Kidney (tissue), 14 donors: ENCODE data around the gene CAGE1. TPM values are rescaled to one million over a fixed set of nuclear protein-coding genes. Genes with fewer than 3 reads are reported as not detected.
"Not testable (repeated sequence)": the region's sequence is repeated elsewhere in the genome, so short reads cannot be mapped to it uniquely, and the experiment has no call there.

Experiments used
- DNase-seq, 5 donors: peaks; one replicate each; pipeline ENCODE4 v3.0.0-alpha.2; 2013 to 2020
- FAIRE-seq: peaks from 2 replicates; lab custom pipeline; 2012; peaks lifted over from hg19 to GRCh38; lab: Jason Lieb, UNC
- H3K27ac ChIP-seq, 2 donors: one replicate each; pipeline ENCODE4 v1.7.0; 2013; ENCODE audit warnings: low read depth in 2 of 2, low read length in 2 of 2, inconsistent platforms in 1 of 2
- H3K27me3 ChIP-seq: one replicate; pipeline ENCODE4 v1.7.1; 2013; ENCODE audit warnings: low read length, inconsistent platforms; ENCODE audit not compliant: control insufficient read depth, insufficient read depth
- H3K36me3 ChIP-seq, 3 donors: one replicate each; pipeline versions ENCODE4 v1.7.0 to v1.7.1; 2013; ENCODE audit warnings: low read length in 3 of 3, control low read depth in 1 of 3, inconsistent platforms in 1 of 3; ENCODE audit not compliant: insufficient read depth in 3 of 3, control insufficient read depth in 2 of 3
- H3K4me1 ChIP-seq, 3 donors: one replicate each; pipeline versions ENCODE4 v1.7.0 to v1.7.1; 2013; ENCODE audit warnings: low read length in 3 of 3, inconsistent platforms in 1 of 3, low read depth in 1 of 3; ENCODE audit not compliant: control insufficient read depth in 2 of 3, insufficient read depth in 2 of 3
- H3K4me3 ChIP-seq, 3 donors: one replicate each; pipeline versions ENCODE4 v1.7.0 to v1.8.1; 2013; ENCODE audit warnings: low read length in 3 of 3, control low read depth in 1 of 3, inconsistent platforms in 1 of 3
- H3K9ac ChIP-seq, 3 donors: one replicate each; pipeline versions ENCODE4 v1.7.0 to v1.7.1; 2013; ENCODE audit warnings: low read length in 3 of 3, control low read depth in 1 of 3, inconsistent platforms in 1 of 3
- H3K9me3 ChIP-seq, 3 donors: one replicate each; pipeline versions ENCODE4 v1.7.0 to v1.7.1; 2013; ENCODE audit warnings: low read length in 3 of 3, control low read depth in 1 of 3, inconsistent platforms in 1 of 3; ENCODE audit not compliant: control insufficient read depth in 2 of 3, insufficient read depth in 1 of 3
- intact Hi-C: fragments of 100-400 bp; cut with DNase I; formaldehyde crosslinking; loops from one replicate; pipeline ENCODE4 v1.11.1; 2022
- polyA plus RNA-seq: library from polyadenylated mRNA; stranded (reverse); fragments of 350-450 nt; fragmentation: Illumina TruSeq; extraction: RNeasy Lipid Tissue Mini Kit (QIAGEN cat#74804); gene quantifications from one replicate; pipeline ENCODE4 v1.2.3, GENCODE V29; 2014; ENCODE audit warnings: low read depth, low replicate concordance; ENCODE audit not compliant: insufficient read depth
- total RNA-seq: library from RNA; stranded (reverse); fragmentation: NEBNext Ultra II Directional; extraction: Animal tissue kit (Norgen Biotek cat#: 25700); gene quantifications from one replicate; pipeline ENCODE4 v1.2.1, GENCODE V29; 2021
- TF ChIP-seq, protein P1 (sequence below): IDR thresholded peaks from 3 replicates; pipeline ENCODE4 v1.5.1; 2012; ENCODE audit warnings: mild to moderate bottlenecking, moderate library complexity, borderline replicate concordance; ENCODE audit not compliant: insufficient read depth; ENCODE audit errors: extremely low read depth
- donor health status: control.
- donor health status: control.
- donor health status: control.
- donor health status: control.
- donor health status: control.
- donor health status: DM: yes; HTN: yes; CAD: no.
- donor health status: Normal renal cell carcinoma (clear cell type).

Gene CAGE1
- total and polyA plus RNA-seq, 2 donors from 2014 or later: not detected

DNA sequence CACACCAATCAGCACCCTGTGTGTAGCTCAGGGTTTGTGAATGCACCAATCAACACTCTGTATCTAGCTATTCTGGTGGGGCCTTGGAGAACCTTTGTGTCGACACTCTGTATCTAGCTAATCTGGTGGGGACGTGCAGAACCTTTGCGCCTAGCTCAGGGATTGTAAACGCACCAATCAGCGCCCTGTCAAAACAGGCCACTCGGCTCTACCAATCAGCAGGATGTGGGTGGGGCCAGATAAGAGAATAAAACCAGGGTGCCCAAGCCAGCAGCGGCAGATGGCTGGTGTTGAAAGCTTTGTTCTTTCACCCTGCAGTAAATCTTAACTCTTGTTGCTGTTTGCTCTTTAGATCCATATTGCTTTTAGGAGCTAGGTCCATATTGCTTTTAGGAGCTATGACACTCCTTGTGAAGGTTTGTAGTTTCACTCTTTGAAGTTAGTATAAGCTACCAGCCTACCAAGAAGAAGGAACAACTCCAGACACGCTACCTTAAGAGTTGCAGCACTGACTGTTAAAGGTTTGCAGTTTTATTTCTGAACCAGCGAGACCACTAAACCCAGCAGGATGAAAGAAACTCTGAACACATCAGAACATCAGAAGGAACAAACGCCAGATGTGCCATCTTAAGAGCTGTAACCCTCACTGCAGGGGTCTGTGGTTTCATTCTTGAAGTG, 44.6 kb downstream of the CAGE1 start:
- H3K36me3 ChIP-seq, FAIRE-seq, intact Hi-C loops, DNase-seq, H3K9ac ChIP-seq, H3K27me3 ChIP-seq, H3K4me3 ChIP-seq, H3K4me1 ChIP-seq, H3K9me3 ChIP-seq, H3K27ac ChIP-seq: not testable (repeated sequence)

DNA sequence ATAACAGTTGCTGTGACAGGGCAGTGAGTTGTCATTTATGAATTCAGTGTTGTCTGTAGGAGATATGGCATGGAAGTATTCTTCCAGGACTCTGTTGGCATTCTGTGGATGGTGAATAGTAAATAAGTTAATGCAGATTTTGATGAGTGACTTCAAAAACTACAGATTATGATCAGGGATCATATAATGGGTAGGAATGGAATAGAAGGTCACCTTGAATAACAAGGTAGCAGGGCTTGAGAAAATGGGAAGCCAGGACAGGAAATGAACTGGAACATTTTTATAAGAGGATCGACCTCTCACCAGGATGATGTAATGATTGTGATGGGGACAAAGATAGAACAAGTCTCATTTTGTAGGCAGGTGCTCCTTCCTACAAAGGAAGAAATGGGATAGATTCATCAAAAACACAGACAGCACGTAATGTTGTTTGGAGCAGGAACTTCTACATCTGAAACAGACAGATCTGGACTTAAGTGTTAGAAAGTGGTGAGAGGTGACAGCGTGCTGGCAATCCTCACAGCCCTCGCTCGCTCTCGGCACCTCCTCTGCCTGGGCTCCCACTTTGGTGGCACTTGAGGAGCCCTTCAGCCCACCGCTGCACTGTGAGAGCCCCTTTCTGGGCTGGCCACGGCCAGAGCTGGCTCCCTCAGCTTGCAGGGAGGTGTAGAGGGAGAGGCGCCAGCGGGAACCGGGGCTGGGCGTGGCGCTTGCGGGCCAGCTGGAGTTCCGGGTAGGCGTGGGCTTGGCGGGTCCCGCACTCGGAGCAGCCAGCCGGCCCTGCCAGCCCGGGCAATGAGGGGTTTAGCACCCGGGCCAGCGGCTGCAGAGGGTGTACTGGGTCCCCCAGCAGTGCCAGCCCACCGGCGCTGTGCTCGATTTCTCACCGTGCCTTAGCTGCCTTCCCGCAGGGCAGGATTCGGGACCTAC, 45.7 kb downstream of the CAGE1 start:
- FAIRE-seq: no peak
- DNase-seq: peak in 1 of 5 donors; percentile 64
- H3K4me3 ChIP-seq: no peak overlapping the region
- intact Hi-C loops: no loop called here
- no peaks in the 10 kb centered on the region for H3K4me1 ChIP-seq
- H3K9me3 ChIP-seq: no peaks in the 10 kb centered on the region
- no peaks in the 10 kb centered on the region for H3K36me3 ChIP-seq
- H3K9ac ChIP-seq: no peak overlapping the region
- TF ChIP-seq, protein P1, sequence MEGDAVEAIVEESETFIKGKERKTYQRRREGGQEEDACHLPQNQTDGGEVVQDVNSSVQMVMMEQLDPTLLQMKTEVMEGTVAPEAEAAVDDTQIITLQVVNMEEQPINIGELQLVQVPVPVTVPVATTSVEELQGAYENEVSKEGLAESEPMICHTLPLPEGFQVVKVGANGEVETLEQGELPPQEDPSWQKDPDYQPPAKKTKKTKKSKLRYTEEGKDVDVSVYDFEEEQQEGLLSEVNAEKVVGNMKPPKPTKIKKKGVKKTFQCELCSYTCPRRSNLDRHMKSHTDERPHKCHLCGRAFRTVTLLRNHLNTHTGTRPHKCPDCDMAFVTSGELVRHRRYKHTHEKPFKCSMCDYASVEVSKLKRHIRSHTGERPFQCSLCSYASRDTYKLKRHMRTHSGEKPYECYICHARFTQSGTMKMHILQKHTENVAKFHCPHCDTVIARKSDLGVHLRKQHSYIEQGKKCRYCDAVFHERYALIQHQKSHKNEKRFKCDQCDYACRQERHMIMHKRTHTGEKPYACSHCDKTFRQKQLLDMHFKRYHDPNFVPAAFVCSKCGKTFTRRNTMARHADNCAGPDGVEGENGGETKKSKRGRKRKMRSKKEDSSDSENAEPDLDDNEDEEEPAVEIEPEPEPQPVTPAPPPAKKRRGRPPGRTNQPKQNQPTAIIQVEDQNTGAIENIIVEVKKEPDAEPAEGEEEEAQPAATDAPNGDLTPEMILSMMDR: no peak
- no peaks in the 10 kb centered on the region for H3K27me3 ChIP-seq
- H3K27ac ChIP-seq: no peak overlapping the region

- Histone ChIP-seq H3K27me3 (no peaks in the 10 kb centered on the region), H3K36me3 (no peaks in the 10 kb centered on the region), H3K27ac (no peak overlapping the region), H3K9me3 (no peaks in the 10 kb centered on the region), H3K9ac (no peak overlapping the region), H3K4me3 (no peak overlapping the region), H3K4me1 (no peaks in the 10 kb centered on the region)
- DNase-seq: no peak
- FAIRE-seq: no peak
- TF ChIP-seq, protein P1: no peak
- intact Hi-C loops: no loop called here
Measured at GRCh38 chr6:7341989-7342742, 47.4 kb downstream of the CAGE1 start.
